ENCODE results near the gene KLRF2. TPM values are rescaled to one million over a fixed set of nuclear protein-coding genes. Genes with fewer than 3 reads are reported as not detected.
A peak's percentile ranks its signal among the peaks of the same experiment; 100 is the strongest.

The KLRF2 gene
- total and polyA plus RNA-seq, 2 experiments from 2014 or later, result not detected

DNA sequence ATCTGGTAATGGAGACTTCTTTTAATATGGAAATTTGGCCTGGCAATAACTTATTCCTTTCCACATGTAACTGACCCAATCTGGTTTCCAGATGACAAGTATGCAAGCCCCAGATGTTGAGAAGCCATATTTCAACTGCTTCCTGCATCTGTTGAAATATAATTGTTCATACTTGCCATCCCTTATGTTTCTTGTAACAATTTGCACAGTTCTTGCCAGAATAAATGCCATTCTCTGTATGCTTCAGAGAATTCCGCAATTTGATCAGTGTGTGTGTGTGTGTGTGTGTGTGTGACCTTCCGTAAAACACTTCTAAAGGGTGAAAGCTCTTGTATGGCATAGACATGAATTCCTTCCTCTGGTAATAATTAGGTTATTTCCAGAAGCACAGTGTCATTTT, 52.7 kb downstream of the KLRF2 start:
- no peak overlapping the region for H3K4me2 ChIP-seq (ENCODE audit: unreplicated experiment)
- peak; percentile 25 for DNase-seq

DNA sequence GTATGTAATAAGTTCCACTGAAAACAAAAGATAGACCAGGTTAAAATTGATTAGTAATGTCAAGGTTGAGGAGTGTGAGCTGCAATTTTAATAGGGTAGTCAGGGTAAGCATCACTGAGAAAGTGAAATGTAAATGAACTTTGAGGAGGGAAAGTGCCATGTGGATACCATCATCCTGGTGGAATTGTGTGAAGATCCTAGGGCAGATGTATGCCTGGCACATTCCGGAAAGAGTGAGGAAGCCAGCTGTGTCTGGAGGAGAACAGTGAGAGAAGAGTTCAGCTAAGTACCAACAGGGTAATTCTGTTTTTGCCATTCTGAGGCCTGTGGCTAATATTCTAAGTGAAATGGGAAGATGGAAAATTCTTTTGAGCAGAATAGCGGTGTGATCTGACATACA, 53.7 kb downstream of the KLRF2 start:
- Histone ChIP-seq H3K36me3 (ENCODE audit: low read depth) (no peaks in the 10 kb centered on the region), H3K9me2 (ENCODE audit: insufficient read depth) (no peaks in the 10 kb centered on the region), H4K20me1 (ENCODE audit: insufficient read depth) (no peaks in the 10 kb centered on the region), H3K27ac (no peak overlapping the region), H3K4me3 (no peak overlapping the region), H3K79me2 (ENCODE audit: insufficient read depth) (no peaks in the 10 kb centered on the region), H3K9me3 (ENCODE audit: low read depth) (no peaks in the 10 kb centered on the region), H2AFZ (no peak overlapping the region), H3F3A (ENCODE audit: insufficient read depth) (no peaks in the 10 kb centered on the region), H3K9ac (no peak overlapping the region), H3K27me3 (replicated peaks; ENCODE audit: insufficient read depth) (peaks cover 5% of the 10 kb centered on the region), H3K4me1 (ENCODE audit: insufficient read depth) (peaks cover 4% of the 10 kb centered on the region; the same call in 1 of the 2 replicates), H3K4me2 (ENCODE audit: unreplicated experiment) (no peak overlapping the region)
- DNase-seq, result no peak
- 79 to 91% methylated on average over 2 of the region's 2 CpGs for WGBS, 2 experiments (ENCODE audit: low coverage in 1 of 2, low lambda C conversion rate in 2 of 2, missing lambda C conversion rate in 2 of 2)
- in situ Hi-C loops (cut with MboI), result no loop called here
- TF ChIP-seq EZH2phosphoT487 (IDR thresholded peaks at IDR 0.05; ENCODE audit: insufficient read depth, low read depth) (no peak), EZH2 (IDR thresholded peaks at IDR 0.05; ENCODE audit: insufficient read depth, poor library complexity, severe bottlenecking) (no peak)

More for the DNA sequence above, 52.7 kb downstream of the KLRF2 start:
- no peaks in the 10 kb centered on the region for H3K36me3 ChIP-seq (ENCODE audit: low read depth)
- no peaks in the 10 kb centered on the region for H3K9me2 ChIP-seq (ENCODE audit: insufficient read depth)
- H2AFZ ChIP-seq, result peak overlapping the region; percentile 21; the same call in 1 of the 2 replicates
- H3K4me1 ChIP-seq (ENCODE audit: insufficient read depth), result peaks cover 4% of the 10 kb centered on the region; the same call in 1 of the 2 replicates
- H3K27me3 ChIP-seq (replicated peaks; ENCODE audit: insufficient read depth), result peaks cover 5% of the 10 kb centered on the region; the same call in 1 of the 2 replicates
- no peaks in the 10 kb centered on the region for H3K9me3 ChIP-seq (ENCODE audit: low read depth)
- H3K27ac ChIP-seq, result no peak overlapping the region
- no peaks in the 10 kb centered on the region for H4K20me1 ChIP-seq (ENCODE audit: insufficient read depth)
- no peak overlapping the region for H3K4me3 ChIP-seq
- WGBS, 2 experiments (ENCODE audit: low coverage in 1 of 2, low lambda C conversion rate in 2 of 2, missing lambda C conversion rate in 2 of 2), result 7% methylated on average over 2 of the region's 2 CpGs
- H3K79me2 ChIP-seq (ENCODE audit: insufficient read depth), result no peaks in the 10 kb centered on the region
- no peak for TF ChIP-seq EZH2 (IDR thresholded peaks at IDR 0.05; ENCODE audit: insufficient read depth, poor library complexity, severe bottlenecking)
- TF ChIP-seq EZH2phosphoT487 (IDR thresholded peaks at IDR 0.05; ENCODE audit: insufficient read depth, low read depth), result no peak
- H3K9ac ChIP-seq, result no peak overlapping the region
- in situ Hi-C loops (cut with MboI), result no loop called here
- H3F3A ChIP-seq (ENCODE audit: insufficient read depth), result no peaks in the 10 kb centered on the region

DNA sequence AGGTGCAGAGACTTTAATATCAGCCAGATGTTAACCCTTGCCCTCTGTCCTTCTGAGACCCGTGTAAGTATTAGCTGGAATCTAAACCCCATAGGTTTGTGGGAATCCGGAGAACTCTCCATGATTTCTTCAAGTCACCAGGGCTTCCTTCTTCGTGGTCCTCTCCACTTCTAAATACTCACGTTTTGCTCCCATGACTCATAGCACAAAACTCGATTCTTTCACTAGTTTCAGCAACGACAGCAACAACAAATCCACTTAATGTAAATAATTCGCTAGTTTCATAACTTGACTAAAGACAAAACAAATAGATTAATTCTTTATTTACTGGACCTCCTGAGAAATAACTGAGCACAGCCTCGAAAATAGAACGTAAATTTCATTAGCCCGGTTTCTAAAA, 55.3 kb downstream of the KLRF2 start:
- Histone ChIP-seq H3K4me1 (ENCODE audit: insufficient read depth) (peaks cover 4% of the 10 kb centered on the region; the same call in 1 of the 2 replicates), H3K9me2 (ENCODE audit: insufficient read depth) (no peaks in the 10 kb centered on the region), H4K20me1 (ENCODE audit: insufficient read depth) (no peaks in the 10 kb centered on the region), H3K4me2 (ENCODE audit: unreplicated experiment) (no peak overlapping the region), H3K27me3 (replicated peaks; ENCODE audit: insufficient read depth) (peaks cover 8% of the 10 kb centered on the region), H3K9ac (no peak overlapping the region), H3K4me3 (no peak overlapping the region), H3K79me2 (ENCODE audit: insufficient read depth) (no peaks in the 10 kb centered on the region), H3F3A (ENCODE audit: insufficient read depth) (no peaks in the 10 kb centered on the region), H3K27ac (no peak overlapping the region), H3K36me3 (ENCODE audit: low read depth) (no peaks in the 10 kb centered on the region), H3K9me3 (ENCODE audit: low read depth) (no peaks in the 10 kb centered on the region), H2AFZ (no peak overlapping the region)
- TF ChIP-seq EZH2 (IDR thresholded peaks at IDR 0.05; ENCODE audit: insufficient read depth, poor library complexity, severe bottlenecking) (no peak), EZH2phosphoT487 (IDR thresholded peaks at IDR 0.05; ENCODE audit: insufficient read depth, low read depth) (no peak)
- no peak for DNase-seq
- 77 to 82% methylated on average over 10 of the region's 10 CpGs for WGBS, 2 experiments (ENCODE audit: low coverage in 1 of 2, low lambda C conversion rate in 2 of 2, missing lambda C conversion rate in 2 of 2)
- in situ Hi-C loops (cut with MboI), result no loop called here

DNA sequence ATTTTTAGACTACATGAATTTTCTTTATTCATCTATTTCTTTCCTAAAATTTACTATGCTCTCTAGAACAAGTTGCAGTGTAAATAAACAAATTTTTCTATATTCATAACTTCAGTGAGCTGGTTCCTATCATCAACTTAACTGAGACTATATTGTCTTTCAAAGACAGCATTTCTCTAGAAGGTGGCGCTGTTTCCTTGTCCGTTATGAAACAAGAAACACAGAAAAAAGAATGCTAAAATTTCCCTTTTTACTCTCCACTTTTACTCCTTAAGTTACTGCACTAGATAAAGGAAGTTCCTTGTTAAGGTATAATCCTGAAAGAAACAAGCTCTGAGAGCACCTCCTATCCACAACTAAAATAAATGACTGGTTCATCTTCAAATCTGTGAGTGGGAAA, 59.1 kb downstream of the KLRF2 start:
- no peaks in the 10 kb centered on the region for H3F3A ChIP-seq (ENCODE audit: insufficient read depth)
- DNase-seq, result peak; percentile 26
- no peaks in the 10 kb centered on the region for H3K79me2 ChIP-seq (ENCODE audit: insufficient read depth)
- no peak overlapping the region for H3K4me3 ChIP-seq
- no peak overlapping the region for H2AFZ ChIP-seq
- H3K27ac ChIP-seq, result no peak overlapping the region
- H3K9me3 ChIP-seq (ENCODE audit: low read depth), result no peaks in the 10 kb centered on the region
- H3K9ac ChIP-seq, result no peak overlapping the region
- H3K36me3 ChIP-seq (ENCODE audit: low read depth), result no peaks in the 10 kb centered on the region
- H3K4me2 ChIP-seq (ENCODE audit: unreplicated experiment), result no peak overlapping the region
- no peaks in the 10 kb centered on the region for H3K4me1 ChIP-seq (ENCODE audit: insufficient read depth)
- 44 to 65% methylated on average over 2 of the region's 2 CpGs for WGBS, 2 experiments (ENCODE audit: low coverage in 1 of 2, low lambda C conversion rate in 2 of 2, missing lambda C conversion rate in 2 of 2)
- peaks cover 38% of the 10 kb centered on the region for H3K27me3 ChIP-seq (replicated peaks; ENCODE audit: insufficient read depth)
- H3K9me2 ChIP-seq (ENCODE audit: insufficient read depth), result no peaks in the 10 kb centered on the region
- in situ Hi-C loops (cut with MboI), result no loop called here
- TF ChIP-seq EZH2 (IDR thresholded peaks at IDR 0.05; ENCODE audit: insufficient read depth, poor library complexity, severe bottlenecking), result no peak
- no peak for TF ChIP-seq EZH2phosphoT487 (IDR thresholded peaks at IDR 0.05; ENCODE audit: insufficient read depth, low read depth)
- H4K20me1 ChIP-seq (ENCODE audit: insufficient read depth), result no peaks in the 10 kb centered on the region

DNA sequence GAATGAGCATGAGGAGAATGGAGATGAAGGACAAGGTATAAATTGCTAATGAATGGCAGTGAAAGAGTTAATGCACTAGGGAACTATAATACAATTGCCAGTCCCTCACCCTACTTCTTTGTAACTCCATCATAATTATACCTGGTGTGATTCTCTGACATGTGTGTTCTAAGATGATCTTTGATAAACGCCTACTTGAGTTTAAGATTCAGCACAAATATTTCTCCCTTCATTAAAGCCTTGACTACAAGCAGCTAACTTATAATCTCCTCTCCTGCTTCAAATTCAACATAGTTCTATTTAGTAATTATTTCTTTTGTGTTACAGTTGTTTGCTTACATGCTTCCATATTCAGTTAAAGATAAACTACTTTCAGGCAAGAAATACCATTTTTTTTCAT, 60.5 kb downstream of the KLRF2 start:
- TF ChIP-seq EZH2phosphoT487 (IDR thresholded peaks at IDR 0.05; ENCODE audit: insufficient read depth, low read depth) (no peak), EZH2 (IDR thresholded peaks at IDR 0.05; ENCODE audit: insufficient read depth, poor library complexity, severe bottlenecking) (no peak)
- no peaks in the 10 kb centered on the region for H4K20me1 ChIP-seq (ENCODE audit: insufficient read depth)
- H3K9ac ChIP-seq, result no peak overlapping the region
- H3K27me3 ChIP-seq (replicated peaks; ENCODE audit: insufficient read depth), result peaks cover 38% of the 10 kb centered on the region
- no peak overlapping the region for H3K4me2 ChIP-seq (ENCODE audit: unreplicated experiment)
- no peaks in the 10 kb centered on the region for H3K79me2 ChIP-seq (ENCODE audit: insufficient read depth)
- no peaks in the 10 kb centered on the region for H3K9me2 ChIP-seq (ENCODE audit: insufficient read depth)
- no peak overlapping the region for H2AFZ ChIP-seq
- DNase-seq, result no peak
- no peaks in the 10 kb centered on the region for H3K9me3 ChIP-seq (ENCODE audit: low read depth)
- H3K27ac ChIP-seq, result no peak overlapping the region
- no peaks in the 10 kb centered on the region for H3F3A ChIP-seq (ENCODE audit: insufficient read depth)
- in situ Hi-C loops (cut with MboI), result no loop called here
- H3K4me3 ChIP-seq, result no peak overlapping the region
- H3K4me1 ChIP-seq (ENCODE audit: insufficient read depth), result no peaks in the 10 kb centered on the region
- WGBS, 2 experiments (ENCODE audit: low coverage in 1 of 2, low lambda C conversion rate in 2 of 2, missing lambda C conversion rate in 2 of 2), result 32 to 56% methylated on average over 1 of the region's 1 CpG
- no peaks in the 10 kb centered on the region for H3K36me3 ChIP-seq (ENCODE audit: low read depth)

Measured in GM23248 (cell line).